HFFc6 (cell line): ENCODE results near the gene IMPG1. TPM values are rescaled to one million over a fixed set of nuclear protein-coding genes. Genes with fewer than 3 reads are reported as not detected.

Experiments used
- DNase-seq: peaks from one replicate; pipeline ENCODE4 v3.0.0-alpha.2; 2018
- H3K27ac Mint-ChIP-seq: 2 replicates; pipeline ENCODE4 v1.8.0; 2020; ENCODE audit warnings: mild to moderate bottlenecking, mixed read lengths
- H3K27me3 Mint-ChIP-seq: 2 replicates; pipeline ENCODE4 v1.8.0; 2021; ENCODE audit warnings: mild to moderate bottlenecking, moderate library complexity, mixed read lengths; ENCODE audit not compliant: insufficient read depth
- H3K36me3 Mint-ChIP-seq: 2 replicates; pipeline ENCODE4 v1.8.0; 2021; ENCODE audit warnings: low read depth, mixed read lengths
- H3K4me1 Mint-ChIP-seq: 2 replicates; pipeline ENCODE4 v1.8.0; 2020; ENCODE audit warnings: low read depth, mixed read lengths
- H3K4me3 Mint-ChIP-seq: 2 replicates; pipeline ENCODE4 v1.8.0; 2020; ENCODE audit warnings: mild to moderate bottlenecking, moderate library complexity, mixed read lengths
- H3K9me3 Mint-ChIP-seq: 2 replicates; pipeline ENCODE4 v1.8.0; 2020; ENCODE audit warnings: mild to moderate bottlenecking, mixed read lengths
- CTCF ChIP-seq: fragments of 200-600 bp; sonication (generic); IDR thresholded peaks from 2 replicates; pipeline ENCODE4 v1.5.0; 2021; ENCODE audit warnings: antibody characterized with exemption, mild to moderate bottlenecking
- long read RNA-seq: library from polyadenylated mRNA; unstranded; transcript quantifications from one replicate; pipeline ENCODE4 v2.0.0, GENCODE V29; 2019
- total RNA-seq, 6 experiments: library from RNA; stranded (reverse); fragmentation: NEBNext Ultra II Directional; extraction: Animal tissue kit (Norgen Biotek cat#: 25700); gene quantifications; 2 replicates in 1 of 6; 3 replicates in 5 of 6; pipeline ENCODE4 v1.2.3, GENCODE V29; 2021

Gene IMPG1
- not detected for total RNA-seq
- long read RNA-seq, result 0 reads

GRCh38 chr6:76072562-76072961 is at the start of gene IMPG1:
IMPG1 (minus strand) TSS chr6:76072662; CDS start chr6:76072488, 174 bp downstream.
- Mint-ChIP-seq H3K4me1 (no peaks in the 10 kb centered on the region), H3K4me3 (no peak within 1 kb of the TSS), H3K27ac (no peak within 1 kb of the TSS), H3K36me3 (no peaks in the 10 kb centered on the region), H3K9me3 (peaks cover 28% of the 10 kb centered on the region), H3K27me3 (no peaks in the 10 kb centered on the region; the same call in 1 of the 2 replicates)
- DNase-seq, result no peak
- no peak for TF ChIP-seq CTCF

GRCh38 chr6:76120302-76120701 is 47.8 kb upstream of the IMPG1 start:
- peaks cover 55% of the 10 kb centered on the region for H3K9me3 Mint-ChIP-seq
- TF ChIP-seq CTCF, result no peak
- no peaks in the 10 kb centered on the region for H3K36me3 Mint-ChIP-seq
- H3K4me1 Mint-ChIP-seq, result no peaks in the 10 kb centered on the region
- H3K4me3 Mint-ChIP-seq, result no peak overlapping the region
- DNase-seq, result no peak
- H3K27ac Mint-ChIP-seq, result no peak overlapping the region
- H3K27me3 Mint-ChIP-seq, result peaks cover 1% of the 10 kb centered on the region; the same call in 1 of the 2 replicates

GRCh38 chr6:76073281-76073680 is 819 bp upstream of the IMPG1 start:
- Mint-ChIP-seq H3K9me3 (peaks cover 23% of the 10 kb centered on the region), H3K36me3 (no peaks in the 10 kb centered on the region)

GRCh38 chr6:76057469-76057868 is 15.0 kb downstream of the IMPG1 start:
- TF ChIP-seq CTCF, result no peak
- Mint-ChIP-seq H3K27me3 (no peaks in the 10 kb centered on the region), H3K4me1 (no peaks in the 10 kb centered on the region), H3K27ac (no peak overlapping the region), H3K9me3 (peaks cover 16% of the 10 kb centered on the region), H3K36me3 (no peaks in the 10 kb centered on the region), H3K4me3 (no peak overlapping the region)
- DNase-seq, result no peak

More at GRCh38 chr6:76073281-76073680, 819 bp upstream of the IMPG1 start:
- H3K4me1 Mint-ChIP-seq, result no peaks in the 10 kb centered on the region
- TF ChIP-seq CTCF, result no peak
- H3K27ac Mint-ChIP-seq, result no peak overlapping the region
- no peak overlapping the region for H3K4me3 Mint-ChIP-seq
- H3K27me3 Mint-ChIP-seq, result no peaks in the 10 kb centered on the region; the same call in 1 of the 2 replicates
- no peak for DNase-seq

- TF ChIP-seq CTCF, result no peak
- Mint-ChIP-seq H3K4me1 (no peaks in the 10 kb centered on the region), H3K9me3 (peaks cover 17% of the 10 kb centered on the region), H3K36me3 (peaks cover 5% of the 10 kb centered on the region; the same call in 1 of the 2 replicates), H3K27ac (no peak overlapping the region), H3K27me3 (no peaks in the 10 kb centered on the region), H3K4me3 (no peak overlapping the region)
- no peak for DNase-seq
Measured at GRCh38 chr6:76052314-76052713, 20.1 kb downstream of the IMPG1 start.

- Mint-ChIP-seq H3K27ac (no peak overlapping the region), H3K4me1 (no peaks in the 10 kb centered on the region), H3K36me3 (no peaks in the 10 kb centered on the region; the same call in 1 of the 2 replicates), H3K27me3 (no peaks in the 10 kb centered on the region), H3K4me3 (no peak overlapping the region), H3K9me3 (peaks cover 18% of the 10 kb centered on the region)
- TF ChIP-seq CTCF, result no peak
- DNase-seq, result no peak
Measured at GRCh38 chr6:76043690-76044089, 28.8 kb downstream of the IMPG1 start.
